Measurements from ENCODE around the gene EFCAB14. TPM values are rescaled to one million over a fixed set of nuclear protein-coding genes. Genes with fewer than 3 reads are reported as not detected.

Gene EFCAB14, protein sequence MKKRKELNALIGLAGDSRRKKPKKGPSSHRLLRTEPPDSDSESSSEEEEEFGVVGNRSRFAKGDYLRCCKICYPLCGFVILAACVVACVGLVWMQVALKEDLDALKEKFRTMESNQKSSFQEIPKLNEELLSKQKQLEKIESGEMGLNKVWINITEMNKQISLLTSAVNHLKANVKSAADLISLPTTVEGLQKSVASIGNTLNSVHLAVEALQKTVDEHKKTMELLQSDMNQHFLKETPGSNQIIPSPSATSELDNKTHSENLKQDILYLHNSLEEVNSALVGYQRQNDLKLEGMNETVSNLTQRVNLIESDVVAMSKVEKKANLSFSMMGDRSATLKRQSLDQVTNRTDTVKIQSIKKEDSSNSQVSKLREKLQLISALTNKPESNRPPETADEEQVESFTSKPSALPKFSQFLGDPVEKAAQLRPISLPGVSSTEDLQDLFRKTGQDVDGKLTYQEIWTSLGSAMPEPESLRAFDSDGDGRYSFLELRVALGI
- total RNA-seq, result 67.3 TPM

DNA sequence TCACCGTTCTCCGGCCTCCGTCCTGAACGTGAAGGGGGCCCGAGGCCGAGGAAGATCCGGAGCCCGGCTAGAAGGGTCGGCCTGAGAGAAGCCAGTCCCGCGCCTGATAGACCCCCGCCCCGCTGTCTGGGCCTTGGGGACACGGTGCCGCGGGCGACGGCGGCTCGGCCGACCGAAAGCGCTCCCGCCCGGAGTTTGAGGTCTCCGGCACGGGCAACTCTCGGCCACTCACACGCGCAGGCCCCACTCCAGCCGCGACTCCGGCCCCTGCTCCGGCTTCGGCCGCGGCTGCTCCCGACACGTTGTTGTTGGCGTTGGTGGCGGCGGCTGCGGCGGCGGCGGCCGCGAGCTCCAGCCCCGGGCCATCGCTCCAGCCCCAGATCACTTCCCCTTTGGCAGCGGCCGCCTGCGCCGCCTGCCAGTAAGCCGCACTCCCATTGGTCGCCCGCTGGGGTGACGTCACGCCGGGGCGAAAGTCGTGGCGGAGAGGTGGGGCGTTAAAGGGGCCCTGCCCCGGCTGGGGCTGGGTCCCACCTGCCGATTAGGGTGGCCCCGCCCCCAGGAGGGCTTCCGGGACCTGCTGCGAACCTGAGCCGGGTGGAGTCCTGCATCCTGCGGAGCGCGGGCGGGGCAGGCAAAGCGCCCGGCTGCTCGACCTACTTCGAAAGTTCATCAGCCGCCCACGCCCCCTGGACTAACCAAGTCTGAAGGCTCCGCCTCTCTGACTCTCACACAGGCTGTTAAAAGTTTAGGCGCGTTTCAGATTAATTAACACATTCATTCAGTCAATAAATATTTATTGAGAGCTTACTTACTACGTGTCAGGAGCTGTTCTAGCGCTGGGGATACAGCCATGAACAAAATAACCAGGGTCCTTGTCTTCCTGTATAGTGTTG is at the start of gene EFCAB14:
Gene EFCAB14, minus strand, starts transcription at position 388 of the 896 bp plus-strand sequence. CDS start 1,027 bp downstream, outside the sequence.
- Histone ChIP-seq H3K4me3 (peak within 1 kb of the TSS; percentile 92 to 98), H3K36me3 (peaks cover 0 to 14% of the 10 kb centered on the region in 2 donors), H3K9me3 (no peaks in the 10 kb centered on the region), H3K4me1 (peaks cover 41% of the 10 kb centered on the region), H3K27me3 (no peaks in the 10 kb centered on the region), H3K27ac (peak within 1 kb of the TSS; percentile 78)
- DNase-seq (ENCODE audit: extremely low spot score in 2 of 2), result peak in 1 of 2 donors; percentile 98
- intact Hi-C loops (cut with DNase I), result no loop called here
- TF ChIP-seq POLR2AphosphoS5 (IDR thresholded peaks at IDR 0.05; ENCODE audit: insufficient read depth in 1 of 2, low read depth in 1 of 2) (peak; percentile 84 to 90), POLR2A (IDR thresholded peaks at IDR 0.05) (peak in 1 of 2 donors; percentile 40)
- TF ChIP-seq, protein P1, sequence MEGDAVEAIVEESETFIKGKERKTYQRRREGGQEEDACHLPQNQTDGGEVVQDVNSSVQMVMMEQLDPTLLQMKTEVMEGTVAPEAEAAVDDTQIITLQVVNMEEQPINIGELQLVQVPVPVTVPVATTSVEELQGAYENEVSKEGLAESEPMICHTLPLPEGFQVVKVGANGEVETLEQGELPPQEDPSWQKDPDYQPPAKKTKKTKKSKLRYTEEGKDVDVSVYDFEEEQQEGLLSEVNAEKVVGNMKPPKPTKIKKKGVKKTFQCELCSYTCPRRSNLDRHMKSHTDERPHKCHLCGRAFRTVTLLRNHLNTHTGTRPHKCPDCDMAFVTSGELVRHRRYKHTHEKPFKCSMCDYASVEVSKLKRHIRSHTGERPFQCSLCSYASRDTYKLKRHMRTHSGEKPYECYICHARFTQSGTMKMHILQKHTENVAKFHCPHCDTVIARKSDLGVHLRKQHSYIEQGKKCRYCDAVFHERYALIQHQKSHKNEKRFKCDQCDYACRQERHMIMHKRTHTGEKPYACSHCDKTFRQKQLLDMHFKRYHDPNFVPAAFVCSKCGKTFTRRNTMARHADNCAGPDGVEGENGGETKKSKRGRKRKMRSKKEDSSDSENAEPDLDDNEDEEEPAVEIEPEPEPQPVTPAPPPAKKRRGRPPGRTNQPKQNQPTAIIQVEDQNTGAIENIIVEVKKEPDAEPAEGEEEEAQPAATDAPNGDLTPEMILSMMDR (IDR thresholded peaks at IDR 0.05), result no peak

DNA sequence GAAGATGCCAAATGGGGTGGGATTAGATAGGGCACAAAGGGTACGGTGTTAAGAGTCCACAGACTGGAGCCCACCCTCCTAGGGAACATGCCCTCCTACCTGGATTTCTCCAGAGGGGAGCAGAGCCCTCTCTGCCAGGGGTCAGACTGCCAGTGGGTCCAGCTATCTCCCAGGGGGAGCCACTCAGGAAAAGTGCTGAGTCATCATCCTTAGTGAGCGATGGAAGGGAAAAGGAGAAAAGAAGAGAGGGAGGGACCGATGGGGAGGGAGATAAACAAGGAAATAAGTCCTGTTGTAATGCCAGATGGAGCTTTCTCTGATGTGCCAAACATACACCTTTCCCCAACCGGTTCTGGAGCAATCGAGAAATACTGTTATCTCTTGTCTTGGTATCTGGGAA is 49.5 kb upstream of the EFCAB14 start:
- Histone ChIP-seq H3K27me3 (no peaks in the 10 kb centered on the region), H3K36me3 (no peaks in the 10 kb centered on the region), H3K4me1 (no peaks in the 10 kb centered on the region), H3K27ac (no peak overlapping the region), H3K4me3 (no peak overlapping the region), H3K9me3 (no peaks in the 10 kb centered on the region)
- intact Hi-C loops (cut with DNase I), result no loop called here
- DNase-seq (ENCODE audit: extremely low spot score in 2 of 2), result peak in 1 of 2 donors; percentile 25
- TF ChIP-seq POLR2A (IDR thresholded peaks at IDR 0.05) (no peak), POLR2AphosphoS5 (IDR thresholded peaks at IDR 0.05; ENCODE audit: insufficient read depth in 1 of 2, low read depth in 1 of 2) (no peak)
- TF ChIP-seq, protein P1 (IDR thresholded peaks at IDR 0.05), result no peak

DNA sequence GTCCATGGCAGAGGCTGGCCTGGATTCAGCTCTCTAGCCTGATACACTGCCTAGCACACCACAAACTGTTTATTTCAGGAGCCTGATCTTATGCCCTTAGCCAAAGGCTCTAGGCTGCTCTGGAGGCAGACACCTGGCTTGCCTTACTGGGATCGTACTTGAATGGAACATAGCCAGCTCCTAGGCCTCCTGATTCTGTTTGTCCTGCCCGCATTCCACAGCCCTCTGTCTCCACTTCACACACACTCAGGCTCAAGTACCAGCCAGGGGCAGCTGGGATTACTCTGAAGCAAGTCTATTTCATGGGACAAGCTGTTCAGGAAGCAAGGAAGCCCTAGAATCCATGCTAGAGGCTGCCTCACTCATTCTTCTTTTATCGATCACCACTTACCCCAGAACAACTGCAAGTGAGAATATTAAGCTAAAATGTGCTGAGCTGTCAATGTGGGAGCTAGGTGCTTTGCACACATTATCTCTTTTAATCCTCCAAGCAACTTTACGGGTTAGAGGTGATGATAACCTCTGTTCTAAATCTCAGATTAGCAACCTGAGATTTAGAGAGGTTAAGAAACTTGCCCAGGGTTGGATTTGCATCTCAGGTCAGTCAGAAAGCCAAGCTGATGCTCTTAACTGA is 48.9 kb upstream of the EFCAB14 start:
- no peaks in the 10 kb centered on the region for H3K36me3 ChIP-seq
- intact Hi-C loops (cut with DNase I), result no loop called here
- H3K4me3 ChIP-seq, result no peak overlapping the region
- no peak overlapping the region for H3K27ac ChIP-seq
- DNase-seq (ENCODE audit: extremely low spot score in 2 of 2), result peak in 1 of 2 donors; percentile 49
- TF ChIP-seq POLR2A (IDR thresholded peaks at IDR 0.05), result no peak
- no peak for TF ChIP-seq POLR2AphosphoS5 (IDR thresholded peaks at IDR 0.05; ENCODE audit: insufficient read depth in 1 of 2, low read depth in 1 of 2)
- TF ChIP-seq, protein P1 (IDR thresholded peaks at IDR 0.05), result no peak
- H3K9me3 ChIP-seq, result no peaks in the 10 kb centered on the region
- no peaks in the 10 kb centered on the region for H3K4me1 ChIP-seq
- no peaks in the 10 kb centered on the region for H3K27me3 ChIP-seq

DNA sequence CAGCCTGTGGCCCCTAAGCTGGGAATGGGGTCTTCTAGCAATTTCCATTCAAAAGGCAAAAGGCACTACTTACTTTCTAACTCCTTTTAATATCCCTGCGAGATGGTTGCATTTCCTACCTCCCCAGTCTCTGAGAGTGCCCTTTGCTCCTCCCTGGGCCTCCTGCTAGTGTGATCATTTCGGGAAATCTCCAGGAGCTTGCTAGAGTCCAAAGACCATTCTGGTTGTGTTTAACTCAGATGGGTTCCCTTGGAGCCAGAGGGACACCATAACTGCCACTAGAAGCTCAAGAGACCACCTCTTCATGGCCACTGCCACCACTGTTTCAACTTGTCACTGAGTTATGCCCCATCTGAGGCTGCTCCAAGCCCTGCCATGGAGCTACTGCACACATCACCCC is 45.5 kb upstream of the EFCAB14 start:
- Histone ChIP-seq H3K4me1 (no peaks in the 10 kb centered on the region), H3K9me3 (no peaks in the 10 kb centered on the region), H3K27ac (no peak overlapping the region), H3K4me3 (no peak overlapping the region), H3K36me3 (no peaks in the 10 kb centered on the region), H3K27me3 (no peaks in the 10 kb centered on the region)
- DNase-seq (ENCODE audit: extremely low spot score in 2 of 2), result peak in 1 of 2 donors; percentile 60
- TF ChIP-seq POLR2A (IDR thresholded peaks at IDR 0.05) (no peak), POLR2AphosphoS5 (IDR thresholded peaks at IDR 0.05; ENCODE audit: insufficient read depth in 1 of 2, low read depth in 1 of 2) (no peak)
- TF ChIP-seq, protein P1 (IDR thresholded peaks at IDR 0.05), result no peak
- intact Hi-C loops (cut with DNase I), result no loop called here
